ENCODE data around the gene OGFR.

- TF ChIP-seq CTCF (IDR thresholded peaks at IDR 0.05) (no peak), EZH2 (IDR thresholded peaks at IDR 0.05; ENCODE audit: borderline replicate concordance, insufficient read depth, low read depth, low read length, poor library complexity, severe bottlenecking) (no peak)
These were observed 10.1 kb downstream of the OGFR start for GRCh38 chr20:62814709-62815065.

Data from B cell (primary cell).